SK-N-MC (cell line): ENCODE data around the gene RASGRP1.

Experiments
- DNase-seq: peaks from one replicate; pipeline ENCODE4 v3.0.0-alpha.2; 2011; ENCODE audit warnings: low read depth, low spot score
- H3K27ac ChIP-seq: fragments of 200-600 bp; sonication (generic); 2 replicates; pipeline ENCODE4 v1.5.1; 2016; ENCODE audit warnings: mixed run types
- H3K36me3 ChIP-seq: fragments of 200-600 bp; sonication (generic); 2 replicates; pipeline ENCODE4 v1.6.1; 2017; ENCODE audit warnings: antibody characterized with exemption, low read length, mixed read lengths; ENCODE audit not compliant: insufficient read depth
- H3K4me3 ChIP-seq: fragments of 200-600 bp; sonication (generic); 2 replicates; pipeline ENCODE4 v1.5.1; 2016
- H3K9ac ChIP-seq: fragments of 200-600 bp; sonication (generic); 2 replicates; pipeline ENCODE4 v1.8.0; 2017; ENCODE audit warnings: mixed run types, mixed read lengths; ENCODE audit not compliant: insufficient read length
- H3K9me3 ChIP-seq: fragments of 200-600 bp; sonication (generic); 2 replicates; pipeline ENCODE4 v1.6.1; 2017; ENCODE audit warnings: low read depth, mild to moderate bottlenecking, antibody characterized with exemption, low read length, moderate library complexity, mixed read lengths
- EZH2 ChIP-seq: fragments of 200-600 bp; sonication (generic); IDR thresholded peaks from one replicate; pipeline ENCODE4 v1.6.1; 2017; ENCODE audit warnings: antibody characterized with exemption
- FOXP2 ChIP-seq: optimal IDR thresholded peaks from 2 replicates; pipeline ENCODE3; 2011; ENCODE audit warnings: mild to moderate bottlenecking, moderate library complexity; ENCODE audit not compliant: insufficient read depth; ENCODE audit errors: extremely low read length, control extremely low read depth
- POLR2AphosphoS5 ChIP-seq: IDR thresholded peaks from 2 replicates; pipeline ENCODE4 v1.6.1; 2012; ENCODE audit warnings: mild to moderate bottlenecking, low read depth, low read length, borderline replicate concordance

The RASGRP1 gene

GRCh38 chr15:38512901-38513300, 51.7 kb downstream of the RASGRP1 start:
- no peak overlapping the region for H3K4me3 ChIP-seq
- H3K9ac ChIP-seq, result no peak overlapping the region
- no peaks in the 10 kb centered on the region for H3K9me3 ChIP-seq
- no peaks in the 10 kb centered on the region for H3K36me3 ChIP-seq
- no peak overlapping the region for H3K27ac ChIP-seq
- TF ChIP-seq POLR2AphosphoS5 (no peak), EZH2 (no peak)
- DNase-seq, result no peak

GRCh38 chr15:38509152-38509551, 55.5 kb downstream of the RASGRP1 start:
- TF ChIP-seq POLR2AphosphoS5 (no peak), EZH2 (no peak)
- no peaks in the 10 kb centered on the region for H3K36me3 ChIP-seq
- H3K9ac ChIP-seq, result no peak overlapping the region

GRCh38 chr15:38508647-38509046, 56.0 kb downstream of the RASGRP1 start:
- no peaks in the 10 kb centered on the region for H3K36me3 ChIP-seq

More at GRCh38 chr15:38509152-38509551, 55.5 kb downstream of the RASGRP1 start:
- DNase-seq, result no peak
- no peaks in the 10 kb centered on the region for H3K9me3 ChIP-seq
- H3K27ac ChIP-seq, result no peak overlapping the region
- no peak overlapping the region for H3K4me3 ChIP-seq

GRCh38 chr15:38507570-38507969, 57.0 kb downstream of the RASGRP1 start:
- Histone ChIP-seq H3K36me3 (no peaks in the 10 kb centered on the region), H3K27ac (no peak overlapping the region), H3K9me3 (no peaks in the 10 kb centered on the region), H3K9ac (no peak overlapping the region), H3K4me3 (no peak overlapping the region)
- DNase-seq, result no peak
- TF ChIP-seq POLR2AphosphoS5 (no peak), FOXP2 (no peak), EZH2 (no peak)

More at GRCh38 chr15:38508647-38509046, 56.0 kb downstream of the RASGRP1 start:
- Histone ChIP-seq H3K27ac (no peak overlapping the region), H3K9ac (no peak overlapping the region), H3K9me3 (no peaks in the 10 kb centered on the region), H3K4me3 (no peak overlapping the region)
- no peak for DNase-seq
- no peak for TF ChIP-seq FOXP2

GRCh38 chr15:38506997-38507396, 57.6 kb downstream of the RASGRP1 start:
- no peaks in the 10 kb centered on the region for H3K36me3 ChIP-seq
- TF ChIP-seq EZH2 (no peak), POLR2AphosphoS5 (no peak), FOXP2 (no peak)

GRCh38 chr15:38504680-38505467, 59.7 kb downstream of the RASGRP1 start:
- Histone ChIP-seq H3K36me3 (no peaks in the 10 kb centered on the region), H3K9ac (no peak overlapping the region), H3K4me3 (no peak overlapping the region), H3K27ac (no peak overlapping the region), H3K9me3 (no peaks in the 10 kb centered on the region)
- no peak for DNase-seq
- TF ChIP-seq FOXP2 (no peak), POLR2AphosphoS5 (no peak), EZH2 (no peak)

More at GRCh38 chr15:38506997-38507396, 57.6 kb downstream of the RASGRP1 start:
- Histone ChIP-seq H3K9ac (no peak overlapping the region), H3K9me3 (no peaks in the 10 kb centered on the region), H3K4me3 (no peak overlapping the region), H3K27ac (no peak overlapping the region)
- DNase-seq, result no peak

- Histone ChIP-seq H3K9ac (no peak overlapping the region), H3K27ac (no peak overlapping the region), H3K9me3 (no peaks in the 10 kb centered on the region), H3K36me3 (no peaks in the 10 kb centered on the region), H3K4me3 (no peak overlapping the region)
- no peak for TF ChIP-seq POLR2AphosphoS5
- no peak for TF ChIP-seq FOXP2
- no peak for TF ChIP-seq EZH2
- no peak for DNase-seq
Observed at GRCh38 chr15:38503496-38503895, 61.1 kb downstream of the RASGRP1 start.

GRCh38 chr15:38499651-38500050, 65.0 kb downstream of the RASGRP1 start:
- Histone ChIP-seq H3K36me3 (no peaks in the 10 kb centered on the region), H3K9ac (no peak overlapping the region), H3K27ac (no peak overlapping the region), H3K4me3 (no peak overlapping the region), H3K9me3 (no peaks in the 10 kb centered on the region)
- TF ChIP-seq FOXP2, result no peak
- no peak for TF ChIP-seq POLR2AphosphoS5
- no peak for TF ChIP-seq EZH2
- no peak for DNase-seq

GRCh38 chr15:38496151-38496550, 68.5 kb downstream of the RASGRP1 start:
- H3K9ac ChIP-seq, result no peak overlapping the region
- no peak for DNase-seq
- no peak overlapping the region for H3K4me3 ChIP-seq
- no peaks in the 10 kb centered on the region for H3K9me3 ChIP-seq
- H3K27ac ChIP-seq, result no peak overlapping the region
- no peak for TF ChIP-seq FOXP2
- TF ChIP-seq POLR2AphosphoS5, result no peak
- TF ChIP-seq EZH2, result no peak
- no peaks in the 10 kb centered on the region for H3K36me3 ChIP-seq
